SHP77 treated with DMSO at 0.1 percent for 48 hours (cell line): ENCODE measurements around the gene RPIA.

ENCODE experiments used
- DNase-seq: peaks from one replicate; lab custom pipeline; 2025; lab: John Stamatoyannopoulos, UW

The RPIA gene

DNA sequence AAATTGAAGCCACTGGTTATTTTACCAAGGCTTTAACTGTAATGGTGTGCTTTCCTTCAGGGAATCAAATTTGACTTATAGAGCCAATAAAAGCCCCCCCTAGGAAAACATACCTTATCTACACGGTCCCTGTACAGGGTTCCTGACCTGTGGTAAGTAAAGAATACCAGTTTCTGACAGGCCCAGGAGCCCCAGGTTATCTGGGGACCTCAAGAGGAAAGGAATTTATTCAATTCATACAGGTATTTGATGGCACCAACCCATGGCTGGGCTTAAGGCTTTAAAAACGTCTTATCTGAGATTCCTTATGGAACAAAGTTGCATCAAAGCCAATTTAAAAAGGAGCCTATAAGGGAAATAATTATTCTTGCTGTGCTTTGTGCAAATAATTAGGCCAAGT, 7.0 kb upstream of the RPIA start:
- DNase-seq, result no peak

GRCh38 chr2:88686320-88686719, 5.2 kb upstream of the RPIA start:
- no peak for DNase-seq

GRCh38 chr2:88687384-88687783, 4.1 kb upstream of the RPIA start:
- no peak for DNase-seq

DNA sequence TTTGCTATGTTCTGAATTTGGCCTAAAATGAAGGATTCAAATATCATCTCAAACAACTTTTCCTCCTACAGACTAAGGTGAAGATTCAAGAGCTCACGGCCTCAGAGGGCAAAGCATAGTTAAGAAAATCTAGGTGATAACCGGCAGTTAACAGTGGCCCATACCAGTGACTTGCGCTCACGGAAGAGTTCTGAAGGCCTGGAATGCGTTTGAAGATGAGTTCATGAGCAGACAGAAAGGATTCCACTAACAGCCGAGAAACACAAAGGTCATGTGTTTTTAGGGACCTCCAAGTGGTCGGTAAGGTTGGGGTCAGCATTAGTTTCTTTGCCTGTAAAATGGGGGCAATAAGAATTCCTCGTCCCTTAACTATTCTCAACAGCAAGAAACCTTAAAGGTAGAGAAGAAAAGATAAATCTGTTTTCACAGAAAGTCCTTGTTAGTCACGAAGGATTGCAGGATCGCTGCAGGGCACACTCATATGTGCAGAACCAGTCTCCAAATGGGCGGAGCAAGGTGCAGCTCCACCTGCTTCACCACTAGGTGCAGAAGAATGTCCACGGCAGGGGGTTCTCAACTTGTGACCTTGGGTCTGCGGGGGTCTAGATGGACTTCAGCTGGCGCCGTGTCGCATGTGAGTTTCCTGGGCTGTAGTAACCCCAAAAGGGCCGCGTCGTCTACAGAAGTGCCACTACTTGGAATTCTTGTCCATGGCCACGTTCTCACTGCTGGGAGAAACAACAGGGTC, 708 bp upstream of the RPIA start:
- no peak for DNase-seq

- DNase-seq, result no peak
These were observed 714 bp downstream of the RPIA start for GRCh38 chr2:88692187-88692586.

DNA sequence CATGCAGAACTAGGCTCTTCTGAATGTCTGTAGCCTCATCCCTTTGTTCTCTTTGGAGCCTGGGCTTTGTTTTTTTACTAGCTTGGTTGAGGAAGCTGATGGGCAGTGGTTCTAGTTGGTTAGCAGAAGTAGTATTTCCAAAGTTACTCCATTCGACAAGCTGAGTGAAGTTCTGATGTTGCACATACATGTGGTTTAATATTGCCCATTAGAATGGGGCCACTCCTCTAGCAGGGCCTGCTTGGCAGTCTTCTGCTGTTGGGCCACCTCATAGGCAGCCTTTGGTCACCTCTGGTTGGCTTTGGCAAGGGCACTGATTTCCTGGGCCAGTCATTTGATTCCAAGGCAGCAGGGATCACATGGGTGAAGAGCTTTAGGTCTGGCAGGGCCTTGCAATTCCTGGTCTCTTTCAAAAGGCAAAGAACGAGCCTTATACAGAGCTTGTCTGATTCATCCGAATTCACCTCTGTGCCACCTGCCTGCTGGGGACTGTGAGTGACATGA, 2.5 kb downstream of the RPIA start:
- no peak for DNase-seq

DNA sequence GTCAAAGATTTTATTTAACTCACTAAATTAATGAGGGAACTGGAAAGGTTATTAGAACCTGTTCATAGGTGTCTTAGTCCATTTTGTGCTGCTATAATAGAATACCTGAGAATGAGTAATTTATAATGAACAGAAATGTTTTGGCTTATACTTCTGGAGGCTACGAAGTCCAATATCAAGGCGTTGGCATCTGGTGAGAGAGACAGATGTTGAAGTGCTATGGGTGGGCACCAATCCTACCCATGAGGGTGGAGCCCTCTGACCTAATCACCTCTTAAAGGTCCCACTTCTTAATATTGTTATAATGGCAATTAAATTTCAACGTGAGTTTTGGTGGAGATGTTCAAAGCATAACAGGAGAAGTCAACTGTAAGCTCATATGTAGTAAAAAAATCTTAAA, 5.1 kb downstream of the RPIA start:
- no peak for DNase-seq

- no peak for DNase-seq
These were observed 6.0 kb downstream of the RPIA start for GRCh38 chr2:88697370-88698026.

DNA sequence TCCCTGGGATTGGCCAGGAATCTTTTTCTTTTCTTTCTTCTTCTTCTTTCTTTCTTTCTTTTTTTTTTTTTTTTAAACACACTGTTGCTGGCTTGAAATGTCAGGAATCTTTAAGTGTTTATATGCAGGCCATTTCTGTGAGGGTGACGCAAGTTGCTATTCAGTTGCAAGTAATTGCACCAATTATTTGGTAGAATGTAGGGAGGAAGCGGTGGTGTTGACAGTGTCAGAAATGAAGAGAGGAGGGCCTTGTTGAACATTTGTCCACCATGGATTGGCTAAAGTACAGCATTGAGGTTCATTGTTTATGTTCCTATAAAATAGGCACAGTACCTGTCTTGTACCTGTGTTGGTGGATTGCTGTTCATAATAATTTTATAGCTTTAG, 6.5 kb downstream of the RPIA start:
- DNase-seq, result no peak

DNA sequence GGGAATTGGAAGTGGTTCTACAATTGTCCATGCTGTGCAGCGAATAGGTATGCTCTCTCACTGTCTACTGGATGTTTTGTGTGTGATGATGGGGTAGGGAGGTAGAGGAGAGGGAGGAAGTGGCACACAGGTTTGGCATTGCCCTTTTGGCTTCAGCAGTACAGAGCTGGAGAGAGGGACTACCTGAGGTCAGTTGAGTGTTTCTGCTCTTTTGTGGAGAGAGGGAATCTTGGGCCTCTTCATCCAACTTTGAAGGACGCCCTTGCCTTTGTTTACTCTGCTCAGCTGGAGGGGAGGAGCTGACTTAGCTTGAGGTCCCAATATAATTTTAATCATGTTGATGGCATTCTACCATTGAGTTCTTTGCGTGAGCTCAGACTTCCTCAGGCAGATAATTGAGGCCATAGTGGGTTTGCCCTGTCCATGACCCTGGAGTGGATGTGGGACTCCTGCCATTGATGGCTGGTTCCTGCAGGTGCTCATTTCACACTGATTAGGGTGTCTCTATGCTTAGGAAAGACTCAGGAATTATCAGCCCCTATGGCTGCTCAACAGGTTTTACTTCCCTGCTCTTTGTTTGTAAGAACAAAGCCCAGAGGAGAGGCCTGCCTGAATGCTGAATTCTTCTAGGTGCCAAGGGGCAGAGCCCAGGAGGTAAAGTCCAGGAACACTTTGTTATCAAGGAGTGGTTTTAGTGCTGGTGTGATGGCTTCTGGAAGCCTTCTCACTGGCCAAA, 7.2 kb downstream of the RPIA start:
- no peak for DNase-seq

GRCh38 chr2:88707003-88707402, 15.5 kb downstream of the RPIA start:
- DNase-seq, result no peak

- DNase-seq, result no peak
These were observed 17.7 kb downstream of the RPIA start for GRCh38 chr2:88709181-88709631.

DNA sequence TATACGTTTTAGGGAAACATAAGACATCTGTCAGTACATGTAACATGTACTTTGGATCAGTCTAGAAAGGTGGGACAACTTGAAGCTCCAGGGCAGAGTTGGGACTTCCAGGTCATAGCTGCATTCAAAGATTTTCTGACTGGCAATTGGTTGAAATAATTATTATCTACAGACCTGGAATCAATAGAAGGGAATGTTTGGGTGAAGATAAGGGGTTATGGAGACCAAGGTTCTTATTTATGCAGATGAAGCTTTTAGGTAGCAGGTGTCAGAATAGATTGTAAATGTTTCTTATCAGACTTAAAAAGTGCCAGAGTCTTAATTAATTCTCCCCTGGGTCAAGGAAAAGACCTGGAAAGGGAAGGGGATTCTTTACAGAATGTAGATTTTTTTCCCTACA, 19.8 kb downstream of the RPIA start:
- no peak for DNase-seq

- DNase-seq, result no peak
These were observed 20.4 kb downstream of the RPIA start for GRCh38 chr2:88711897-88712296.

DNA sequence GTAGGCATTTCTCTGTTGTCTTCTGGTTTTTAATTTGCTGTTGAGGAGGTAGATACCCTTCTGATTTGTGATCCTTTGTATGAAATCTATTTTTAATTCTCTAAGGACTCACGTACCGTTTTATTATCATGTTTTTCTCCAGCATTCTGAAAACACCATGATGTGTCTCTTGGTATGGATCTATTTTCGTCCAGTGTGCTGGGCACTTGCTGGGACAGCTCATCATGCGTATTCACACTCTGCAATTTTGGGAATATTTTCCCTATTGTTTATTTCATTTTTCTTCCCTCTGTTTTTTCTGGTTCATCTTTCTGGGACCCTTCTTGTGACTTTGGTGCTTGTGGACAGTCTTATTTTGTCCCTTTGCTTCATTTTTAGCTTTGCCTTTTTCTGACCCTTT, 21.9 kb downstream of the RPIA start:
- DNase-seq, result no peak

DNA sequence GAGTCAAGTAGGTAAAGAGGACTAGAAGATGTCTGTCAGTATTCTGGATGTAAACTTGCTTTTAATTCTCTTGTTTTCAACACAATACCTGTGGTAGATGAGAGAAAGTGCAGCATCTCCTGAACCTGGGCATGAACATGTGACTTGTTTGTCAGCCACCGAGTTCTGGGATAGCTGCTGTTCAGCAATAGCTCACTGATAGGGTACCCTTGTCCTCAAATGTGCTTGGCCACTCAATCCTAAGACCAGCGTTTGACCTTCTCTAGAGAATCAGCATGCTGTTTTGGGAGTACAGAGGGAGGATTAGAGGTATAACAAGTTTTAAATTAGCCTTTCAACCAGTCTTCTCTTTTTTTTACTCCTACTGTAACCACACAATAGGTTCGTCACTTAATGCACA, 23.2 kb downstream of the RPIA start:
- no peak for DNase-seq

DNA sequence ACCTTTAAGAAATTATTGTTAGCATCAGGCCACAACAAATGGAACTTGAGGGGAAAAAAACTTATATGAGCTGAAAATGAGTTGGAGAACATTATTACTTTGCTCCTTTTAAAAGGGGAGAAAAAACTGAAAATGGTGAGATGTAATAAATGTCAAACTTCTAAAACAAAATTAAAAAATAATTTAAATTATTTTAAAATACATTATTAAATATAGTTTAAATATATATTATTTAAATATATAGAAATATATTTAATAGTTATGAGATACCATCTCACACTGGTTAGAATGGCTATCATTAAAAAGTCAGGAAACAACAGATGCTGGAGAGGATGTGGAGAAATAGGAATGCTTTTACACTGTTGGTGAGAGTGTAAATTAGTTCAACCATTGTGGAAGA, 28.9 kb downstream of the RPIA start:
- DNase-seq, result no peak

GRCh38 chr2:88721268-88721667, 29.8 kb downstream of the RPIA start:
- no peak for DNase-seq

DNA sequence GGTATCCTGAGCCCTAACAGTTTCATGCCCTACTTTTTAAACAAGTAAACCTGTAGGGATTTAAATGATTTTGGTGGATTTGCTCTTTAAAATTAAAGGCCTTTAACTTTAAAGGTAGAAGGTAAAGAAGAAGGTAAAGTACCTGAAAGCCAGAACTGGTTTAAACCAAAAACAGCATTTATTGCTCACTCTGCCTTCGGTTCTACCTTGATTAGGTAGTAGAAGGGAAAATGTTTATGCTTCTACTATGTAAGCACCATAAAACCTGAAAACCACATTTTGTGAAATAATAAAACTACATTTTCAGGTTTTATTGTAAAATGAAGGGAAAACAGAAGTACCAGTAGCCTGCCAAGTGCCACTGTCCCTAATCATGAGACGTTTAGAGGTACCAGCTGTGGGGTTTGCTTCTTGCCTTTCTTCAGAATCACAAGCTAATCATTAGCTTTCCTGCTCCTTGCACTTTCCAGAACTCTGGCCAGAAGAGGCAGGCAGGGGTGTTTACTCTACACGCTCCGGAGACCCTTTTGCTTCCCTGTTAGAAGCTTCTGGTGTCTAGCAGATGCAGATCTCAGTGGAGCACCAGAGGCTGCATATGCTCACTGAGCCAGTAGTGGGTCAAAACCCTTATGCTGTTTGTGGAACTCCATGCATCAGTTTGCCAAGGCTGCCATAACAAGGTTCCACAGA, 33.3 kb downstream of the RPIA start:
- DNase-seq, result no peak

DNA sequence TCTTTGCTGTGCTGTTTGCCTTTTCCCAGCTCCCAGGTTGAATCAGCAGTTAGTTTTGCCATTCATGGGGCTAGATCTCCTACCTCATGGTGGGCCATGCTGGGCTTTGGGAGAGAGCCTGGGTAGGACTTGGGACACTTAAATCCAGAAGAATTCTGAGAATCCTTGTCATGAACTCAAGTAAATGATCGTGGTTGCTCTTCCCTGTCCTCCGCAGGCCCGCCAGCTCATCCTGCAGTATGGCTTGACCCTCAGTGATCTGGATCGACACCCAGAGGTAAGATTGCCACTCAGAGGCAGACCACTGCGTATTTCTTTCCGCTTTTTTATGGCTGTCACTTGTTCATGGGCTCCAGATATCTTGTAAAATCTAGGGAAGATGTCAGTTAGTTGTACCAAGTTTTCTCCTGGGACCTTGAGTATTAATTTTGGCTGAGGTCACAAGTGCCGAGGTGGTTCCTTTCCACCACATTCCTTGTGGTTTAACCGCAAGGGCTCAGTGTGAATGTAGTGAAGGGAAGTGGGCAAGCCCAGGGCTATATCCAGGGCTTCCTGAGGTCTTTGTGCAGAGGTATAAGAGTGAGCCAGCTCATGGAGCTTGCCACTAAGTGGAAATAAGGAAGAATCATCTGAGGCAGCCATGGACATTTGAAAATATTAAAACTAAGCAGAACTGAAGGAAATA, 37.7 kb downstream of the RPIA start:
- DNase-seq, result no peak

DNA sequence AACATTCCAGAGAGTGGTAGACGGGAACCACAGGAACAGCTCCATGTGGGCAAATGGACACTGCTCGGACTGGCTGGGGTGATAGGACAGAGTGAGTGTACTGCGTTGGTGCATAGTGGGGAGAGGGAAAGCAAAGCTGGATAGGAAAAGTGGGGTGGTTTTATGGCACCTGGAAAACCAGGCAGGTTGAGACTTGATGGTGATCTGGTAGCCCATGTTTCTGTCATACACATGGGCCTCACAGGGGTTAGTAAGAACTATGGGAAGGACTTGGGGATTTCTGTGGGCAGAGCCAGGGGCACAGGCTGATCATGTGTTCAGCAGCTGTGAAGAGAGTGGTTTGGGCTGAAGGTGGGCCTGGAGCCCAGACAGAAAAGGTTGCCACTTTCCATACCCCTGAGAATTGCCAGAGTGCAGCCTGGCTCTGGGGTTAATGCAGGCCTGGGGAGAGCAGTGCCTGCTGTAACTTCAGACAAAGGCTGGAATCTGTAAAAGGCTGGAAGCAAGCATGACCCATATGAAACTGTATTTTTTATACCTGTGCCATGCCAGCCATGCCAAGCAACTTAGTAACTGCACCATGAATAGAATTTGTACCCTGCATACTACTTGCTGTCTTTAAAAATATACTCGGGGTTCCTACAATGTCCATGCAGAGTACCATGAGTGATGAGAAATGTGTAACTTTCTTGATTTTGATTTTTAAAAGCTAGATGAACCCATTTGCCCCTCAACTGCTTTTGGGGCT, 41.9 kb downstream of the RPIA start:
- no peak for DNase-seq
